Activated B cell treated with CpG ODN at 0.5 μM for 24 hours (primary cell): Measurements from ENCODE around the gene C16orf78. TPM values are rescaled to one million over a fixed set of nuclear protein-coding genes. Genes with fewer than 3 reads are reported as not detected.
A peak's percentile ranks its signal among the peaks of the same experiment; 100 is the strongest.

Experiments
- ATAC-seq: fragments of 200-7000 bp; cut with Tn5 transposase; one replicate; pipeline ENCODE4 v1.10.0; 2021; ENCODE audit warnings: low read depth, mild to moderate bottlenecking, moderate library complexity
- CTCF ChIA-PET: fragments of 350-600 bp; sonication (Branson Sonifier 250); formaldehyde crosslinking; loops from one replicate; lab custom pipeline; 2021; ENCODE audit warnings: antibody characterized with exemption; lab: Charles Lee
- POLR2A ChIA-PET: fragments of 350-600 bp; sonication (Branson Sonifier 250); formaldehyde crosslinking; loops from one replicate; lab custom pipeline; 2021; ENCODE audit warnings: antibody characterized with exemption; lab: Charles Lee
- DNase-seq: peaks from one replicate; pipeline ENCODE4 v3.0.0; 2022
- H3K27ac Mint-ChIP-seq: one replicate; pipeline ENCODE4 v1.8.0; 2020; ENCODE audit warnings: mixed read lengths
- H3K27me3 Mint-ChIP-seq: one replicate; pipeline ENCODE4 v1.8.0; 2021; ENCODE audit warnings: mixed read lengths
- H3K36me3 Mint-ChIP-seq: one replicate; pipeline ENCODE4 v1.8.0; 2021; ENCODE audit warnings: low read depth, mixed read lengths
- H3K4me1 Mint-ChIP-seq: one replicate; pipeline ENCODE4 v1.8.0; 2021; ENCODE audit warnings: mixed read lengths
- H3K4me3 Mint-ChIP-seq: one replicate; pipeline ENCODE4 v1.8.0; 2020; ENCODE audit warnings: mild to moderate bottlenecking, mixed read lengths
- H3K9me3 Mint-ChIP-seq: one replicate; pipeline ENCODE4 v1.8.0; 2020; ENCODE audit warnings: mixed read lengths
- intact Hi-C: fragments of 100-400 bp; cut with micrococcal nuclease; formaldehyde crosslinking; loops from one replicate; pipeline ENCODE4 v1.15.1; 2024
- total RNA-seq: library from RNA; stranded (reverse); gene quantifications from 2 replicates; pipeline ENCODE4 v1.2.3, GENCODE V29; 2022
- TF ChIP-seq, protein P1 (sequence below): fragments of 200-600 bp; IDR thresholded peaks from one replicate; pipeline ENCODE4 v1.8.0; 2022; ENCODE audit warnings: antibody characterized with exemption, mild to moderate bottlenecking

C16orf78 gene
- total RNA-seq, 1 donor from 2014 or later = not detected

DNA sequence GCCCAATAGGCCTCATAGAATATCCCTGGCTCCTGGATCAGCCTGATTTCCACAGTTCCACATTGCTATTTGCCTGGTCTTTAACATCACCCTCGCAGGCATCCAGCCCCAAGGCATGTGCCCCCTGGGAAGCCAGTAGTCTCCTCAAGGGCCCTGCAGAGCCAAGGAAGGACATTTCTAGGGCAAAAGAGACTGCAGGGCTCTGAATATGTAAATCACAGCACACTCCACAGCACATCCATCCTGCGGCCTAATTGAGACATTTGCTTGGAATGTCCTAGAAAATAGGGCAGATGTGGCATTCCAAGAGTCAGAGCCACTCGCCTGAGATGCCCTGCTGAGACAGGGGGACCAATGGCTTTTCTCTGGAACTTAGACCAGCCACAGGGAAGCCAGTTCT is 11.4 kb upstream of the C16orf78 start:
- H3K4me3 Mint-ChIP-seq = no peak overlapping the region
- ATAC-seq (no peak), DNase-seq (no peak)
- H3K27me3 Mint-ChIP-seq = peaks cover 1% of the 10 kb centered on the region
- POLR2A ChIA-PET = no interaction called here
- H3K27ac Mint-ChIP-seq = no peak overlapping the region
- no peaks in the 10 kb centered on the region for H3K9me3 Mint-ChIP-seq
- CTCF ChIA-PET = no interaction called here
- H3K4me1 Mint-ChIP-seq = peaks cover 15% of the 10 kb centered on the region
- intact Hi-C loops = no loop called here
- H3K36me3 Mint-ChIP-seq = no peaks in the 10 kb centered on the region
- TF ChIP-seq, protein P1, sequence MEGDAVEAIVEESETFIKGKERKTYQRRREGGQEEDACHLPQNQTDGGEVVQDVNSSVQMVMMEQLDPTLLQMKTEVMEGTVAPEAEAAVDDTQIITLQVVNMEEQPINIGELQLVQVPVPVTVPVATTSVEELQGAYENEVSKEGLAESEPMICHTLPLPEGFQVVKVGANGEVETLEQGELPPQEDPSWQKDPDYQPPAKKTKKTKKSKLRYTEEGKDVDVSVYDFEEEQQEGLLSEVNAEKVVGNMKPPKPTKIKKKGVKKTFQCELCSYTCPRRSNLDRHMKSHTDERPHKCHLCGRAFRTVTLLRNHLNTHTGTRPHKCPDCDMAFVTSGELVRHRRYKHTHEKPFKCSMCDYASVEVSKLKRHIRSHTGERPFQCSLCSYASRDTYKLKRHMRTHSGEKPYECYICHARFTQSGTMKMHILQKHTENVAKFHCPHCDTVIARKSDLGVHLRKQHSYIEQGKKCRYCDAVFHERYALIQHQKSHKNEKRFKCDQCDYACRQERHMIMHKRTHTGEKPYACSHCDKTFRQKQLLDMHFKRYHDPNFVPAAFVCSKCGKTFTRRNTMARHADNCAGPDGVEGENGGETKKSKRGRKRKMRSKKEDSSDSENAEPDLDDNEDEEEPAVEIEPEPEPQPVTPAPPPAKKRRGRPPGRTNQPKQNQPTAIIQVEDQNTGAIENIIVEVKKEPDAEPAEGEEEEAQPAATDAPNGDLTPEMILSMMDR = no peak

DNA sequence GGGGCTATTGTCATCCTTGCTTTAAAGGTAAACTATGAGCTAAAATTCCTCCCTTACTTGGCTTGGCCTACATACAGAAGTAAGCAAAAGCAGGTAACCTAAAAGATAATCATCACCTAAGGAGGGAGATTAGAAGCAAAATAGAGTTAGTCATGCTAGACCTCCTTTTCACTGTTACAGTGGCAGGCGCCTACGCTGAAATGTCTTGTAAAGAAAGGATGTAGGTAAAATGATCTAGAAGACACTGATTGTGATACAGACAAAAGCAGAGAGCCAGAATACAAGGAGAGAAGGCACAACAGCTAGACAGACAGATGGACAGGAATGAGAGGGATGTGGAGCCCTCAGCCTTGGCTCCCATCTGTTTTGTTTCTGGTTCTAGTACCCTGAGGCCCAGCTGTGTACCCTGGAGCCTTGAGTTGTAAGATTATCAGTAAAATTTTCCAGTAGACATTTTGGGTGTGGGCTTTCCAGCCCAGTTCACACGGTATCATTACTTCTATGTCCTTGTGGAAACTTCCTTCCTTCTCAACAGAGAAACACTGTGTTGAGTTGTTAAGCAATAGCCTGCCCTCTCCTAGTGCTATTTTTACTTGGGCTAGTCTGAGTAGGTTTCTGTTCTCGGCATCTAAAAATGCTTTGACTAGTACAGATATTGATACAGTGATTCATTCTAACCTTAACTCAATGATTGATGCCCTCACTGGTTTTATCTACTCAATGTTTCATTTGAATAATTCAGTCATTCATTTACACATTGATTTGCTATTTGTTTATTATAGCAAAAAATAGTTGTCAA is 7.7 kb upstream of the C16orf78 start:
- Mint-ChIP-seq H3K4me1 (peaks cover 15% of the 10 kb centered on the region), H3K9me3 (no peaks in the 10 kb centered on the region), H3K27me3 (peaks cover 3% of the 10 kb centered on the region), H3K27ac (no peak overlapping the region), H3K36me3 (no peaks in the 10 kb centered on the region), H3K4me3 (no peak overlapping the region)
- DNase-seq (no peak), ATAC-seq (no peak)
- intact Hi-C loops = no loop called here
- ChIA-PET CTCF (interaction anchor here (1.0 kb wide), 1 partner anchor 17 kb away, joined by 3 read pairs; no protein-coding TSS in a partner anchor), POLR2A (no interaction called here)
- TF ChIP-seq, protein P1 = no peak

DNA sequence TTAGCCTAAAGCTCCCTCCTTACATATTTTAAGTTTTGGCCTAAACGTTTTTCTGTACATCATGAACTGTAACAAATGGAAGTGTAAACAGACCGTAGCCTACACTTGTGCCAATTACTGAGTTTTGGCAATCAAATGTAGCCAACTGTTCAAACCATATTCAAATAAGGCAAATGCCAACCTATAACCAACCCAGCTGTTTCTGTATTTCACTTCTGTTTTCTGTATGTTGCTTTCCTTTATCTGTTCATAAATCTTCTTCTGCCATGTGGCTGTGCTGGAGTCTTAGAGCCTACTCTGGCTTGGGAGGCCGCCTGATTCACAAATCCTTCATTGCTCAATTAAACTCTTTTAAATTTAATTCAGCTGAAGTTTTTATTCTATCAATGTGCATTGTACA is 6.9 kb upstream of the C16orf78 start:
- peak overlapping the region; percentile 39 for H3K4me3 Mint-ChIP-seq
- no peaks in the 10 kb centered on the region for H3K36me3 Mint-ChIP-seq
- H3K27me3 Mint-ChIP-seq = peaks cover 3% of the 10 kb centered on the region
- peaks cover 15% of the 10 kb centered on the region for H3K4me1 Mint-ChIP-seq
- no peak for DNase-seq
- ATAC-seq = no peak
- H3K9me3 Mint-ChIP-seq = no peaks in the 10 kb centered on the region
- ChIA-PET CTCF (interaction anchor here (1.0 kb wide), 1 partner anchor 16 kb away, joined by 3 read pairs; no protein-coding TSS in a partner anchor), POLR2A (no interaction called here)
- intact Hi-C loops = no loop called here
- no peak overlapping the region for H3K27ac Mint-ChIP-seq
- TF ChIP-seq, protein P1 = no peak

DNA sequence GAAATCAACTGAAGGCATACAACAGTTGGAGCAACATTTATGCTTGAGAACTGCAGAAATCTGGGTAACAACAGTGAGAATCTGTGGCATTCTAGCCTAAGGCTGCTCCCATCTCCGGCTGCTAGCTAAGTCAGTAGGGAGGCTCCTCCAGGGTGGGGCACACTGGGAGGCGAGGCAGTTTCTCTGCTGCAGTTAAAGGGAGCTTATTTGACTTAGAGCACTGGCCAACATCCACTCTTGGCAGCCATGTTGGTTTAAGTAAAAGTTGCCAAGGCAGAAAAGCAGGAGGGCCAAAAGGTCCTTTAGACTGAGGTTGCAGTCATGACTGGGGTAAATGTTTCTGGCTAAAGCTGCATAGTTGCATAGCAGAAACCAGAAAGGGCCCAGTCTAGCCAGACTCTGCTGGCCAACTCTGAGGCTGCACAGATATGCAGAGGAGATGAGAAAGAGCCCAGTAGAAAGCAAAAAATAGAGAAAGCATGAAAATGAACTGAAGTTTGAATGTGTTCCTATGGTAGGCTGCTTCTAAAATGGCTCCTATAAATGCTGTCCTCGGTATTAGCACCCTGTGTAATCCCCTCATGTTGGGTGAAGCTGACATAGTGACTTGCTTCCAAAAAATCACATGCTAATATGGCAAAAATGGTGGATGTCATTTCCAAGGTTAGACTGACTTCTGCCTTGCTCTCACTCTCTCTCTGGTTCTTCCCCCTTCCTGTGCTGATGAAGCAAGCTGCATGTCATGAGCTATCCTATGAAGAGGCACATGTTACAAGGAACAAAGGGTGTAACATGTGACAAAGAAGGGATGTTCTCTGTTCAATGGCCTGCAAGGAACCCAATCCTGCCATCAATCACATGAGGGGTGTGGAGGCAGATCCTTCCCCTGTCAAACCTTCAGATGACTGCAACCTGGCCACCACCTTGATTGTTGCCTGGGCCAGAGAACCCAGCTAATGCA is 3.7 kb upstream of the C16orf78 start:
- intact Hi-C loops = no loop called here
- Mint-ChIP-seq H3K9me3 (no peaks in the 10 kb centered on the region), H3K4me1 (peaks cover 15% of the 10 kb centered on the region), H3K27ac (no peak overlapping the region), H3K4me3 (no peak overlapping the region), H3K36me3 (no peaks in the 10 kb centered on the region), H3K27me3 (peaks cover 3% of the 10 kb centered on the region)
- ChIA-PET CTCF (no interaction called here), POLR2A (no interaction called here)
- DNase-seq (no peak), ATAC-seq (no peak)
- TF ChIP-seq, protein P1 = no peak

- DNase-seq = no peak
- CTCF ChIA-PET = no interaction called here
- Mint-ChIP-seq H3K27me3 (peaks cover 7% of the 10 kb centered on the region), H3K27ac (no peak overlapping the region), H3K4me1 (no peaks in the 10 kb centered on the region), H3K36me3 (no peaks in the 10 kb centered on the region), H3K9me3 (no peaks in the 10 kb centered on the region), H3K4me3 (no peak overlapping the region)
- TF ChIP-seq, protein P1 = no peak
- POLR2A ChIA-PET = no interaction called here
- intact Hi-C loops = no loop called here
- no peak for ATAC-seq
Observed at GRCh38 chr16:49376206-49376605, 2.6 kb downstream of the C16orf78 start.
